Natural killer cell (primary cell): ENCODE measurements around the gene CHRNE. TPM values are rescaled to one million over a fixed set of nuclear protein-coding genes. Genes with fewer than 3 reads are reported as not detected.

ENCODE experiments used
- ATAC-seq, 3 donors: fragments of 150-1000 bp in 2 of 3; fragments of 200-7000 bp in 1 of 3; cut with Tn5 transposase; 1 replicate in 1 of 3; 2 replicates in 2 of 3; pipeline ENCODE4 v1.10.0; 2021; ENCODE audit warnings: mild to moderate bottlenecking in 2 of 3, moderate library complexity in 2 of 3
- DNase-seq, 2 donors: peaks; one replicate each; pipeline versions ENCODE4 v3.0.0 to v3.0.0-alpha.2; 2013 to 2021; ENCODE audit warnings: mixed read lengths in 1 of 2
- H3K27ac ChIP-seq: one replicate; pipeline ENCODE4 v1.5.1; 2013; ENCODE audit warnings: mild to moderate bottlenecking, low read length
- H3K27me3 ChIP-seq: one replicate; pipeline ENCODE4 v1.6.1; 2013; ENCODE audit warnings: low read length; ENCODE audit not compliant: control insufficient read depth, insufficient read depth
- H3K36me3 ChIP-seq: one replicate; pipeline ENCODE4 v1.6.1; 2013; ENCODE audit warnings: low read length; ENCODE audit not compliant: control insufficient read depth, insufficient read depth
- H3K4me1 ChIP-seq: one replicate; pipeline ENCODE4 v1.6.1; 2013; ENCODE audit warnings: low read length; ENCODE audit not compliant: control insufficient read depth, insufficient read depth
- H3K4me3 ChIP-seq: one replicate; pipeline ENCODE4 v1.5.1; 2013; ENCODE audit warnings: low read length
- H3K9me3 ChIP-seq: one replicate; pipeline ENCODE4 v1.6.1; 2013; ENCODE audit warnings: low read length; ENCODE audit not compliant: control insufficient read depth, insufficient read depth
- H3K27ac Mint-ChIP-seq, 2 donors: one replicate each; pipeline ENCODE4 v1.8.0; 2022; ENCODE audit warnings: mild to moderate bottlenecking in 2 of 2, mixed read lengths in 2 of 2, moderate library complexity in 1 of 2
- H3K27me3 Mint-ChIP-seq, 2 donors: one replicate each; pipeline ENCODE4 v1.8.0; 2022; ENCODE audit warnings: low read depth in 2 of 2, mixed read lengths in 2 of 2
- H3K36me3 Mint-ChIP-seq: one replicate; pipeline ENCODE4 v1.8.0; 2022; ENCODE audit warnings: mixed read lengths
- H3K4me1 Mint-ChIP-seq, 2 donors: one replicate each; pipeline ENCODE4 v1.8.0; 2022; ENCODE audit warnings: mixed read lengths in 2 of 2
- H3K4me3 Mint-ChIP-seq: one replicate; pipeline ENCODE4 v1.8.0; 2022; ENCODE audit warnings: mild to moderate bottlenecking, moderate library complexity, mixed read lengths
- H3K9me3 Mint-ChIP-seq, 2 donors: one replicate each; pipeline ENCODE4 v1.8.0; 2022; ENCODE audit warnings: mixed read lengths in 2 of 2
- CTCF ChIP-seq: fragments of 200-600 bp; IDR thresholded peaks from one replicate; pipeline ENCODE4 v1.8.0; 2022; ENCODE audit warnings: antibody characterized with exemption
- WGBS: methylation state at CpG from one replicate; pipeline ENCODE4 v1.1.7; 2013; ENCODE audit warnings: missing lambda C conversion rate; ENCODE audit not compliant: insufficient coverage; 5-methylcytosine and 5-hydroxymethylcytosine counted together
- intact Hi-C: fragments of 100-400 bp; cut with micrococcal nuclease; formaldehyde crosslinking; loops from one replicate; pipeline ENCODE4 v1.14.2; 2022
- total RNA-seq, 4 donors: library from RNA; stranded (reverse); fragments of 120-200 nt in 1 of 4; gene quantifications; one replicate each; pipeline versions ENCODE4 v1.2.3 to v1.2.4, GENCODE V29; 2013 to 2022

Gene CHRNE
- total RNA-seq, 3 donors from 2014 or later (not counting 1 experiment from before 2014, with no cell fraction given) = 11.8 to 17.9 (median 11.8) TPM

- H3K27ac ChIP-seq = peak overlapping the region; percentile 97
- Mint-ChIP-seq H3K27ac (peak overlapping the region; percentile 87 to 93), H3K4me1 (peaks cover 32 to 39% of the 10 kb centered on the region in 2 donors), H3K36me3 (peaks cover 12% of the 10 kb centered on the region), H3K4me3 (peak overlapping the region; percentile 87), H3K9me3 (no peaks in the 10 kb centered on the region), H3K27me3 (peaks cover 0 to 2% of the 10 kb centered on the region in 2 donors)
- H3K4me3 ChIP-seq = peak overlapping the region; percentile 56
- H3K27me3 ChIP-seq = no peaks in the 10 kb centered on the region
- DNase-seq (no peak), ATAC-seq (peak; percentile 13 to 21 (median 17))
- 6% methylated on average over 52 of the region's 52 CpGs for WGBS
- H3K9me3 ChIP-seq = no peaks in the 10 kb centered on the region
- no peak for TF ChIP-seq CTCF
- peaks cover 32% of the 10 kb centered on the region for H3K4me1 ChIP-seq
- intact Hi-C loops = no loop called here
- peaks cover 22% of the 10 kb centered on the region for H3K36me3 ChIP-seq
Observed at GRCh38 chr17:4950075-4950745, 47.3 kb upstream of the CHRNE start.

GRCh38 chr17:4949321-4950074 lies 46.6 kb upstream of the CHRNE start:
- Histone ChIP-seq H3K27ac (peak overlapping the region; percentile 97), H3K4me3 (peak overlapping the region; percentile 99), H3K9me3 (no peaks in the 10 kb centered on the region), H3K36me3 (peaks cover 29% of the 10 kb centered on the region), H3K4me1 (peaks cover 39% of the 10 kb centered on the region), H3K27me3 (no peaks in the 10 kb centered on the region)
- peaks cover 39 to 46% of the 10 kb centered on the region in 2 donors for H3K4me1 Mint-ChIP-seq
- peaks cover 0 to 2% of the 10 kb centered on the region in 2 donors for H3K27me3 Mint-ChIP-seq
- H3K9me3 Mint-ChIP-seq = no peaks in the 10 kb centered on the region
- peaks cover 14% of the 10 kb centered on the region for H3K36me3 Mint-ChIP-seq
- H3K4me3 Mint-ChIP-seq = peak overlapping the region; percentile 74
- no peak for TF ChIP-seq CTCF
- ATAC-seq = peak; percentile 31 to 68 (median 56)
- H3K27ac Mint-ChIP-seq = peak overlapping the region; percentile 87 to 93
- under 1% methylated on average over 67 of the region's 75 CpGs for WGBS
- intact Hi-C loops = loop anchor here (5.0 kb wide), 1 partner anchor 468 kb away; the partner anchor contains the start of gene NUP88
- DNase-seq = peak; percentile 79 to 93

- ATAC-seq (peak; percentile 30 to 69 (median 58)), DNase-seq (peak; percentile 72 to 87)
- peaks cover 0 to 2% of the 10 kb centered on the region in 2 donors for H3K27me3 Mint-ChIP-seq
- Histone ChIP-seq H3K4me1 (peaks cover 45% of the 10 kb centered on the region), H3K9me3 (no peaks in the 10 kb centered on the region), H3K4me3 (peak overlapping the region; percentile 99), H3K27ac (peak overlapping the region; percentile 97), H3K36me3 (peaks cover 34% of the 10 kb centered on the region), H3K27me3 (no peaks in the 10 kb centered on the region)
- peaks cover 45 to 52% of the 10 kb centered on the region in 2 donors for H3K4me1 Mint-ChIP-seq
- peaks cover 14% of the 10 kb centered on the region for H3K36me3 Mint-ChIP-seq
- WGBS = under 1% methylated on average over 40 of the region's 40 CpGs
- no peaks in the 10 kb centered on the region for H3K9me3 Mint-ChIP-seq
- TF ChIP-seq CTCF = no peak
- H3K4me3 Mint-ChIP-seq = peak overlapping the region; percentile 91
- peak overlapping the region; percentile 87 to 93 for H3K27ac Mint-ChIP-seq
- intact Hi-C loops = loop anchor here (1.0 to 5.0 kb wide), 3 partner anchors 9 to 468 kb away; partner anchors contain the start of genes NUP88, RNF167, SLC25A11 and SPAG7
Observed at GRCh38 chr17:4948931-4949320, 46.0 kb upstream of the CHRNE start.
